Right atrium auricular region (tissue), 2 donors: ENCODE data around the gene CARMIL1. TPM values are rescaled to one million over a fixed set of nuclear protein-coding genes. Genes with fewer than 3 reads are reported as not detected.

Experiments
- DNase-seq: peaks from one replicate; pipeline ENCODE4 v3.0.0-alpha.2; 2019; ENCODE audit warnings: low spot score
- H3K27ac ChIP-seq, 2 donors: fragments of 200-600 bp; sonication (generic); 1 replicate in 1 of 2; 2 replicates in 1 of 2; pipeline ENCODE4 v1.5.1; 2016 to 2019
- H3K27me3 ChIP-seq, 2 donors: fragments of 200-600 bp; sonication (generic); one replicate each; pipeline versions ENCODE4 v1.5.1 to v1.6.0; 2017 to 2019
- H3K36me3 ChIP-seq: fragments of 200-600 bp; sonication (generic); one replicate; pipeline ENCODE4 v1.5.1; 2016
- H3K4me1 ChIP-seq, 2 donors: fragments of 200-600 bp; sonication (generic); one replicate each; pipeline versions ENCODE4 v1.5.1 to v1.6.0; 2017 to 2019
- H3K4me3 ChIP-seq, 2 donors: fragments of 200-600 bp; sonication (generic); 1 replicate in 1 of 2; 2 replicates in 1 of 2; pipeline ENCODE4 v1.5.1; 2017 to 2019; ENCODE audit warnings: mild to moderate bottlenecking in 1 of 2, moderate library complexity in 1 of 2
- H3K9me3 ChIP-seq, 2 donors: fragments of 200-600 bp; sonication (generic); one replicate each; pipeline ENCODE4 v1.5.1; 2019
- CTCF ChIP-seq, 2 donors: fragments of 200-600 bp; sonication (generic); IDR thresholded peaks; one replicate each; pipeline ENCODE4 v1.5.1; 2019; ENCODE audit warnings: antibody characterized with exemption in 2 of 2
- total RNA-seq, 2 donors: library from RNA; depleted of rRNA; stranded (reverse); fragments of >200 nt; gene quantifications; one replicate each; pipeline ENCODE4 v1.1.0, GENCODE V29; 2016

CARMIL1 gene
- total RNA-seq, 2 donors from 2014 or later: 7.9 to 29.4 TPM

GRCh38 chr6:25547797-25548196, 268.6 kb downstream of the CARMIL1 start:
- H3K27ac ChIP-seq: no peak overlapping the region
- H3K4me3 ChIP-seq: no peak overlapping the region
- H3K4me1 ChIP-seq: no peaks in the 10 kb centered on the region
- no peaks in the 10 kb centered on the region for H3K36me3 ChIP-seq
- H3K9me3 ChIP-seq: no peaks in the 10 kb centered on the region
- no peaks in the 10 kb centered on the region for H3K27me3 ChIP-seq
- no peak for TF ChIP-seq CTCF (IDR thresholded peaks at IDR 0.05)
- no peak for DNase-seq

- no peak for DNase-seq
- Histone ChIP-seq H3K36me3 (no peaks in the 10 kb centered on the region), H3K4me1 (no peaks in the 10 kb centered on the region), H3K9me3 (no peaks in the 10 kb centered on the region), H3K27ac (no peak overlapping the region), H3K27me3 (no peaks in the 10 kb centered on the region), H3K4me3 (no peak overlapping the region)
- TF ChIP-seq CTCF (IDR thresholded peaks at IDR 0.05): no peak
Measured at GRCh38 chr6:25548451-25548850, 269.3 kb downstream of the CARMIL1 start.

GRCh38 chr6:25550631-25551030, 271.5 kb downstream of the CARMIL1 start:
- H3K36me3 ChIP-seq: no peaks in the 10 kb centered on the region
- no peaks in the 10 kb centered on the region for H3K9me3 ChIP-seq
- no peak for TF ChIP-seq CTCF (IDR thresholded peaks at IDR 0.05)
- no peaks in the 10 kb centered on the region for H3K27me3 ChIP-seq
- no peak overlapping the region for H3K27ac ChIP-seq
- no peak overlapping the region for H3K4me3 ChIP-seq
- DNase-seq: no peak
- H3K4me1 ChIP-seq: no peaks in the 10 kb centered on the region

GRCh38 chr6:25553502-25553901, 274.3 kb downstream of the CARMIL1 start:
- Histone ChIP-seq H3K36me3 (no peaks in the 10 kb centered on the region), H3K4me3 (no peak overlapping the region), H3K27ac (no peak overlapping the region), H3K4me1 (no peaks in the 10 kb centered on the region), H3K27me3 (no peaks in the 10 kb centered on the region), H3K9me3 (no peaks in the 10 kb centered on the region)
- no peak for TF ChIP-seq CTCF (IDR thresholded peaks at IDR 0.05)
- DNase-seq: no peak

GRCh38 chr6:25555188-25555587, 276.0 kb downstream of the CARMIL1 start:
- H3K4me1 ChIP-seq: no peaks in the 10 kb centered on the region
- H3K27ac ChIP-seq: no peak overlapping the region
- no peak overlapping the region for H3K4me3 ChIP-seq
- H3K9me3 ChIP-seq: no peaks in the 10 kb centered on the region
- TF ChIP-seq CTCF (IDR thresholded peaks at IDR 0.05): no peak
- H3K27me3 ChIP-seq: no peaks in the 10 kb centered on the region
- DNase-seq: no peak
- peaks cover 3% of the 10 kb centered on the region for H3K36me3 ChIP-seq

- H3K27ac ChIP-seq: no peak overlapping the region
- H3K9me3 ChIP-seq: no peaks in the 10 kb centered on the region
- TF ChIP-seq CTCF (IDR thresholded peaks at IDR 0.05): peak; percentile 67 to 86
- H3K4me1 ChIP-seq: no peaks in the 10 kb centered on the region
- DNase-seq: peak; percentile 83
- H3K27me3 ChIP-seq: no peaks in the 10 kb centered on the region
- no peak overlapping the region for H3K4me3 ChIP-seq
- peaks cover 3% of the 10 kb centered on the region for H3K36me3 ChIP-seq
Measured at GRCh38 chr6:25556516-25556915, 277.3 kb downstream of the CARMIL1 start.
